SK-N-SH (cell line): Measurements from ENCODE around the gene UBTD2. TPM values are rescaled to one million over a fixed set of nuclear protein-coding genes. Genes with fewer than 3 reads are reported as not detected.

ENCODE experiments used
- CTCF ChIA-PET: fragments of 300-600, 350-600 bp; formaldehyde crosslinking; extraction: SDS; loops from one replicate; lab custom pipeline; 2021; lab: Yijun Ruan, JAX
- POLR2A ChIA-PET: fragments of 350-600 bp; sonication (Branson Sonifier 250); formaldehyde crosslinking; extraction: SDS; loops from one replicate; lab custom pipeline; 2020; ENCODE audit warnings: antibody characterized with exemption, inconsistent platforms; lab: Yijun Ruan, JAX
- DNase-seq: peaks from one replicate; pipeline ENCODE4 v3.0.0; 2012
- H2AFZ ChIP-seq: fragments of 200-600 bp; sonication (generic); 2 replicates; pipeline ENCODE4 v1.8.1; 2016; ENCODE audit warnings: antibody characterized with exemption, mild to moderate bottlenecking, low read depth
- H3F3A ChIP-seq: fragments of 200-600 bp; sonication (generic); replicated peaks from 2 replicates; pipeline ENCODE3; 2016; ENCODE audit warnings: antibody characterized with exemption, mild to moderate bottlenecking; ENCODE audit not compliant: insufficient read depth
- H3K27ac ChIP-seq, 2 experiments: fragments of 200-500 bp in 1 of 2; fragments of 200-600 bp in 1 of 2; sonication (Bioruptor generic) in 1 of 2; sonication (generic), shearing (Covaris generic) in 1 of 2; 2 replicates each; pipeline versions ENCODE4 v1.5.1 to v1.6.1; 2014 to 2016; ENCODE audit warnings: low read depth in 2 of 2, inconsistent platforms in 1 of 2, low read length in 1 of 2, mild to moderate bottlenecking in 1 of 2, mixed read lengths in 1 of 2
- H3K27me3 ChIP-seq: fragments of 200-600 bp; sonication (generic), shearing (Covaris generic); 2 replicates; pipeline ENCODE4 v1.6.1; 2016; ENCODE audit warnings: mixed run types; ENCODE audit not compliant: insufficient read depth
- H3K36me3 ChIP-seq, 2 experiments: fragments of 200-500 bp in 1 of 2; fragments of 200-600 bp in 1 of 2; sonication (Bioruptor generic) in 1 of 2; sonication (generic) in 1 of 2; replicated peaks in 1 of 2; 2 replicates each; pipeline versions ENCODE3 to v1.5.1; 2014 to 2016; ENCODE audit warnings: low read length in 1 of 2, mild to moderate bottlenecking in 1 of 2; ENCODE audit not compliant: insufficient read depth in 2 of 2, control insufficient read depth in 1 of 2
- H3K4me1 ChIP-seq, 2 experiments: fragments of 200-500 bp in 1 of 2; fragments of 200-600 bp in 1 of 2; sonication (Bioruptor generic) in 1 of 2; sonication (generic), shearing (Covaris generic) in 1 of 2; 2 replicates each; pipeline versions ENCODE4 v1.5.1 to v1.6.1; 2014 to 2016; ENCODE audit warnings: low read depth in 1 of 2, low read length in 1 of 2, mixed run types in 1 of 2; ENCODE audit not compliant: insufficient read depth in 2 of 2, control insufficient read depth in 1 of 2
- H3K4me2 ChIP-seq: fragments of 200-600 bp; sonication (generic), shearing (Covaris generic); 2 replicates; pipeline ENCODE4 v1.6.1; 2017; ENCODE audit warnings: mixed run types
- H3K4me3 ChIP-seq, 2 experiments: fragments of 200-500 bp in 1 of 2; fragments of 200-600 bp in 1 of 2; sonication (Bioruptor generic) in 1 of 2; sonication (generic), shearing (Covaris generic) in 1 of 2; 2 replicates each; pipeline versions ENCODE4 v1.5.1 to v1.8.1; 2014 to 2016; ENCODE audit warnings: low read depth in 2 of 2, inconsistent platforms in 1 of 2, low read length in 1 of 2, mild to moderate bottlenecking in 1 of 2, mixed read lengths in 1 of 2, moderate library complexity in 1 of 2
- H3K79me2 ChIP-seq: fragments of 200-600 bp; sonication (generic); 2 replicates; pipeline ENCODE4 v1.8.1; 2017; ENCODE audit warnings: mild to moderate bottlenecking; ENCODE audit not compliant: insufficient read depth
- H3K9ac ChIP-seq: fragments of 200-600 bp; sonication (generic); 2 replicates; pipeline ENCODE4 v1.6.1; 2017; ENCODE audit warnings: mixed run types
- H3K9me2 ChIP-seq: fragments of 200-600 bp; sonication (generic); 2 replicates; pipeline ENCODE4 v1.6.1; 2017; ENCODE audit warnings: mixed run types
- H3K9me3 ChIP-seq: fragments of 200-600 bp; sonication (generic); 2 replicates; pipeline ENCODE4 v1.6.1; 2017; ENCODE audit warnings: mixed run types, mild to moderate bottlenecking, moderate library complexity
- H4K20me1 ChIP-seq: fragments of 200-600 bp; sonication (generic); 2 replicates; pipeline ENCODE4 v1.6.1; 2017; ENCODE audit warnings: mild to moderate bottlenecking, mixed run types; ENCODE audit not compliant: insufficient read depth
- CHD2 ChIP-seq: fragments of 150-350 bp; IDR thresholded peaks from 2 replicates; pipeline ENCODE4 v1.6.1; 2018; ENCODE audit warnings: low read length; ENCODE audit not compliant: partially characterized antibody
- EP300 ChIP-seq, 2 experiments: IDR thresholded peaks; 2 replicates each; pipeline versions ENCODE4 v1.4.0 to v1.6.1; 2012; ENCODE audit warnings: borderline replicate concordance in 1 of 2, low read depth in 1 of 2, low read length in 1 of 2
- GATA2 ChIP-seq: sonication (generic); formaldehyde crosslinking; IDR thresholded peaks from 2 replicates; pipeline ENCODE4 v1.5.0; 2020; ENCODE audit warnings: mild to moderate bottlenecking, missing genetic modification reagents
- NRF1 ChIP-seq: IDR thresholded peaks from 2 replicates; pipeline ENCODE4 v1.6.1; 2012; ENCODE audit warnings: low read depth, mild to moderate bottlenecking, low read length
- SIN3A ChIP-seq: IDR thresholded peaks from 2 replicates; pipeline ENCODE4 v1.6.1; 2012; ENCODE audit warnings: low read depth, mild to moderate bottlenecking, low read length, moderate library complexity, borderline replicate concordance
- WGBS: methylation state at CpG from one replicate; pipeline ENCODE4 v1.1.6; 2017; ENCODE audit warnings: low lambda C conversion rate; 5-methylcytosine and 5-hydroxymethylcytosine counted together
- polyA plus RNA-seq, 3 experiments: library from polyadenylated mRNA; depleted of rRNA; stranded (reverse); fragments of >200 nt; gene quantifications; 2 replicates each; pipeline ENCODE4 v1.2.3, GENCODE V29; 2012
- TF ChIP-seq, protein P1 (sequence below): IDR thresholded peaks from 2 replicates; pipeline ENCODE4; 2012
- TF ChIP-seq, protein P2 (sequence below): fragments of 150-350 bp; IDR thresholded peaks from 2 replicates; pipeline ENCODE4 v1.6.1; 2016; ENCODE audit warnings: mild to moderate bottlenecking, low read depth, low read length

Gene UBTD2
- polyA plus RNA-seq, 1 of the 3 experiments (the other 2 are of a cell fraction) = 13.8 TPM

GRCh38 chr5:172267943-172268342, 15.6 kb downstream of the UBTD2 start:
- Histone ChIP-seq H3K27me3 (no peaks in the 10 kb centered on the region), H3K79me2 (peaks cover 100% of the 10 kb centered on the region), H3K9ac (no peak overlapping the region), H3K4me2 (no peak overlapping the region), H3K4me1 (peaks cover 0 to 2% of the 10 kb centered on the region in 2 experiments; a peak in 1 of 4 replicates), H3F3A (peaks cover 3% of the 10 kb centered on the region), H2AFZ (no peak overlapping the region), H3K27ac (no peak overlapping the region), H3K36me3 (peaks cover 0 to 11% of the 10 kb centered on the region in 2 experiments), H3K9me3 (no peaks in the 10 kb centered on the region), H3K4me3 (no peak overlapping the region), H4K20me1 (peaks cover 97% of the 10 kb centered on the region), H3K9me2 (no peaks in the 10 kb centered on the region)
- ChIA-PET POLR2A (no interaction called here), CTCF (interaction anchor here (1.8 kb wide), 1 partner anchor 25 kb away, joined by 8 read pairs; no protein-coding TSS in a partner anchor)
- 96% methylated on average over 4 of the region's 4 CpGs for WGBS
- no peak for DNase-seq
- TF ChIP-seq, protein P1, sequence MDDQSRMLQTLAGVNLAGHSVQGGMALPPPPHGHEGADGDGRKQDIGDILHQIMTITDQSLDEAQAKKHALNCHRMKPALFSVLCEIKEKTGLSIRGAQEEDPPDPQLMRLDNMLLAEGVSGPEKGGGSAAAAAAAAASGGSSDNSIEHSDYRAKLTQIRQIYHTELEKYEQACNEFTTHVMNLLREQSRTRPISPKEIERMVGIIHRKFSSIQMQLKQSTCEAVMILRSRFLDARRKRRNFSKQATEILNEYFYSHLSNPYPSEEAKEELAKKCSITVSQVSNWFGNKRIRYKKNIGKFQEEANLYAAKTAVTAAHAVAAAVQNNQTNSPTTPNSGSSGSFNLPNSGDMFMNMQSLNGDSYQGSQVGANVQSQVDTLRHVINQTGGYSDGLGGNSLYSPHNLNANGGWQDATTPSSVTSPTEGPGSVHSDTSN = no peak
- TF ChIP-seq SIN3A = no peak

DNA sequence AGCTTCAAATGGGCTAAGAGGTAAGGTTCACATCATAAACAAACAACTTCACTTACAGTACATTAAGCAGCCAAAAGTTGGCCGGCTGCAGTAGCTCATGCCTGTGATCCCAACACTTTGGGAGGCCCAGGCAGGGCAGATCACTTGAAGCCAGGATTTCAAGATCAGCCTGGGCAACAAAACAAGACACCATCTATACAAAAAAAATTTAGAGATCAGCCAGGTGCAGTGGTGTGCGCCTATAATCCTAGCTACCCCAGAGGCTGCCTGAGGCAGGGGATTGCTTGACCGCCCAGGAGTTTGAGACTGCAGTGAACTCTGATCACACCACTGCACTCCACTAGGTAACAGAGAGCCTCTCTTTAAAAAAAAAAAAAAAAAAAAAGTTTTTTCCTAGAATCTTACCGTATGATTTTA, 16.9 kb downstream of the UBTD2 start:
- 90% methylated on average over 4 of the region's 4 CpGs for WGBS
- POLR2A ChIA-PET = interaction anchor here (0.8 kb wide), 1 partner anchor 43 kb away, joined by 3 read pairs; no protein-coding TSS in a partner anchor
- H3K27ac ChIP-seq = no peak overlapping the region
- H3K79me2 ChIP-seq = peaks cover 100% of the 10 kb centered on the region
- H3K27me3 ChIP-seq = no peaks in the 10 kb centered on the region
- no peak overlapping the region for H3K4me3 ChIP-seq
- no peak overlapping the region for H3K4me2 ChIP-seq
- TF ChIP-seq GATA2 (CRISPR knock-in tag) (no peak), CHD2 (no peak), NRF1 (no peak)
- TF ChIP-seq, protein P2, sequence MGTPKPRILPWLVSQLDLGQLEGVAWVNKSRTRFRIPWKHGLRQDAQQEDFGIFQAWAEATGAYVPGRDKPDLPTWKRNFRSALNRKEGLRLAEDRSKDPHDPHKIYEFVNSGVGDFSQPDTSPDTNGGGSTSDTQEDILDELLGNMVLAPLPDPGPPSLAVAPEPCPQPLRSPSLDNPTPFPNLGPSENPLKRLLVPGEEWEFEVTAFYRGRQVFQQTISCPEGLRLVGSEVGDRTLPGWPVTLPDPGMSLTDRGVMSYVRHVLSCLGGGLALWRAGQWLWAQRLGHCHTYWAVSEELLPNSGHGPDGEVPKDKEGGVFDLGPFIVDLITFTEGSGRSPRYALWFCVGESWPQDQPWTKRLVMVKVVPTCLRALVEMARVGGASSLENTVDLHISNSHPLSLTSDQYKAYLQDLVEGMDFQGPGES = no peak
- H3K36me3 ChIP-seq = peaks cover 0 to 13% of the 10 kb centered on the region in 2 experiments
- no peaks in the 10 kb centered on the region for H3K9me2 ChIP-seq
- H3K9ac ChIP-seq = no peak overlapping the region
- DNase-seq = no peak
- CTCF ChIA-PET = interaction anchor here (1.8 kb wide), 1 partner anchor 27 kb away, joined by 8 read pairs; no protein-coding TSS in a partner anchor
- no peaks in the 10 kb centered on the region for H3K4me1 ChIP-seq
- H2AFZ ChIP-seq = no peak overlapping the region
- H4K20me1 ChIP-seq = peaks cover 95% of the 10 kb centered on the region
- peaks cover 3% of the 10 kb centered on the region for H3F3A ChIP-seq
- no peaks in the 10 kb centered on the region for H3K9me3 ChIP-seq

DNA sequence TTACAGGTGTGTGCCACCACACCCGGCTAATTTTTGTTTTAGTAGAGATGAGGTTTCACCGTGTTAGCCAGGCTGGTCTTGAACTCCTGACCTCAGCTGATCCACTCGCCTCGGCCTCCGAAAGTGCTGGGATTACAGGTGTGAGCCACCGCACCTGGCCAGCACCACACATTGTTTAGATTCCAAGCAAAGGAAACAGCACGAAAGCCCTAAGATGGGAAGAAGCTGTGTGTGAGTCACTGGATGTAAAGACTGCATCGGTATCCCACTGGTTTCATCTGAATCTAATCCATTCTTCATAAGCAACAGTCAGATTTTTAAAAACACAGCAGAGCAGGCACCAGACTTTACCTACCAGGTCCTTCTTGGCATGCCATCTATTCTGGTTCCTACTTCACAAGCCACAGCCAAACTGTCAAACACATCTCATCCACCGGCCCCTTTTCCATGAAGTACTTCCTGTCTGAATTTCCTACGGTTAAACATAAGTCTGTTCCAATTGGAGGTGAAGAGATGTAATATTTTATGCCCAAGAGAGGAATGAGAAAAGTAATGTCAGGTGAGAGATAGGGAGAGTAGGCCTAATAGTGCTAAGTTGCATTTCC, 17.4 kb downstream of the UBTD2 start:
- Histone ChIP-seq H4K20me1 (peaks cover 94% of the 10 kb centered on the region), H2AFZ (no peak overlapping the region), H3K4me1 (no peaks in the 10 kb centered on the region), H3K79me2 (peaks cover 100% of the 10 kb centered on the region), H3K4me3 (no peak overlapping the region), H3K27me3 (no peaks in the 10 kb centered on the region), H3K36me3 (peaks cover 0 to 17% of the 10 kb centered on the region in 2 experiments), H3K9me3 (no peaks in the 10 kb centered on the region), H3K4me2 (no peak overlapping the region), H3K27ac (no peak overlapping the region), H3K9ac (no peak overlapping the region), H3K9me2 (no peaks in the 10 kb centered on the region), H3F3A (peaks cover 3% of the 10 kb centered on the region)
- ChIA-PET POLR2A (no interaction called here), CTCF (interaction anchor here (1.8 kb wide), 1 partner anchor 27 kb away, joined by 8 read pairs; no protein-coding TSS in a partner anchor)
- TF ChIP-seq EP300 (IDR thresholded peaks at IDR 0.05; ENCODE audit: borderline replicate concordance in 1 of 2, low read depth in 1 of 2, low read length in 1 of 2) = no peak
- 97% methylated on average over 10 of the region's 10 CpGs for WGBS
- DNase-seq = no peak
